ENCODE measurements around the gene MBLAC1. TPM values are rescaled to one million over a fixed set of nuclear protein-coding genes. Genes with fewer than 3 reads are reported as not detected.

Gene MBLAC1
- total and polyA plus RNA-seq, 2 donors (not counting 1 experiment from before 2014, with no cell fraction given) = 1.6 to 4.5 TPM

- POLR2A ChIA-PET = interaction anchor here (0.7 to 2.9 kb wide), 2 partner anchors 10 to 30 kb away, joined by 5 to 16 read pairs; partner anchors contain the start of gene LAMTOR4
- Mint-ChIP-seq H3K9me3 (ENCODE audit: insufficient read depth) (no peaks in the 10 kb centered on the region), H3K27me3 (no peaks in the 10 kb centered on the region), H3K4me3 (peak within 1 kb of the TSS; percentile 89), H3K27ac (peak within 1 kb of the TSS; percentile 90), H3K4me1 (peaks cover 43% of the 10 kb centered on the region)
- intact Hi-C loops (cut with micrococcal nuclease) = loop anchor here (1.0 to 5.0 kb wide), 6 partner anchors 10 to 179 kb away; partner anchors contain the start of genes GAL3ST4, GPC2, LAMTOR4 and MBLAC1
- Histone ChIP-seq H3K9ac (ENCODE audit: low read length) (peak within 1 kb of the TSS; percentile 95), H2AFZ (ENCODE audit: insufficient read depth, low read depth, low read length, poor library complexity, severe bottlenecking) (peak within 1 kb of the TSS; percentile 97), H3K36me3 (replicated peaks in 1 of 2; ENCODE audit: control extremely low read depth in 1 of 2, control insufficient read depth in 1 of 2, extremely low read depth in 1 of 2, insufficient read depth in 2 of 2, low read length in 1 of 2) (peaks cover 0 to 41% of the 10 kb centered on the region in 2 experiments), H3K9me3 (ENCODE audit: control extremely low read depth in 1 of 3, control insufficient read depth in 2 of 3, insufficient read depth in 1 of 3, low read length in 2 of 3) (no peaks in the 10 kb centered on the region), H4K20me1 (ENCODE audit: control insufficient read depth, insufficient read depth, low read length, poor library complexity, severe bottlenecking) (peaks cover 28% of the 10 kb centered on the region), H3K27me3 (replicated peaks in 1 of 4; ENCODE audit: control extremely low read depth in 1 of 4, control insufficient read depth in 3 of 4, insufficient read depth in 4 of 4, low read length in 3 of 4) (no peaks in the 10 kb centered on the region), H3K4me1 (ENCODE audit: control insufficient read depth in 2 of 2, insufficient read depth in 2 of 2, low read length in 2 of 2) (peaks cover 22 to 27% of the 10 kb centered on the region in 2 donors), H3K79me2 (ENCODE audit: control insufficient read depth, insufficient read depth, low read length) (peaks cover 23% of the 10 kb centered on the region), H3K4me2 (replicated peaks; ENCODE audit: low read depth, low read length, poor library complexity, severe bottlenecking) (peak within 1 kb of the TSS; percentile 92), H3K4me3 (ENCODE audit: control extremely low read depth in 1 of 5, extremely low read depth in 1 of 5, insufficient read depth in 1 of 5, low read depth in 2 of 5, low read length in 4 of 5) (peak within 1 kb of the TSS; percentile 56 to 95 (median 73)), H3K27ac (ENCODE audit: low read length in 2 of 2) (peak within 1 kb of the TSS; percentile 68 to 84)
- under 1% methylated on average over 81 of the region's 87 CpGs for WGBS (ENCODE audit: insufficient coverage)
- ATAC-seq (ENCODE audit: low read depth) (peak; percentile 93), DNase-seq (peak; percentile 93)
- TF ChIP-seq CTCF (IDR thresholded peaks at IDR 0.05) (no peak), EZH2 (IDR thresholded peaks at IDR 0.05; ENCODE audit: borderline replicate concordance, insufficient read depth, low read depth, low read length, poor library complexity, severe bottlenecking) (no peak)
- CTCF ChIA-PET = interaction anchor here (0.5 to 5.1 kb wide), 6 partner anchors 9 to 38 kb away, joined by 3 to 18 read pairs (median 4); partner anchors contain the start of gene LAMTOR4
Observed at GRCh38 chr7:100158229-100159098, 31.7 kb downstream of the MBLAC1 start, which contains the start of gene TRAPPC14. TRAPPC14 (minus strand) TSS chr7:100158723; CDS start chr7:100158499, 224 bp downstream.

Data from B cell (primary cell).